Smooth muscle cell (in vitro differentiated cells): ENCODE results near the gene GATAD2B. TPM values are rescaled to one million over a fixed set of nuclear protein-coding genes. Genes with fewer than 3 reads are reported as not detected.

Experiments
- DNase-seq: peaks from one replicate; lab custom pipeline; 2025; ENCODE audit not compliant: unreplicated experiment; lab: John Stamatoyannopoulos, UW
- H2AFZ ChIP-seq: fragments of 200-600 bp; sonication (generic); 2 replicates; pipeline ENCODE4 v1.6.0; 2016; ENCODE audit warnings: antibody characterized with exemption, low read depth, mild to moderate bottlenecking
- H3F3A ChIP-seq: fragments of 200-600 bp; sonication (generic); 2 replicates; pipeline ENCODE4 v1.6.0; 2017; ENCODE audit warnings: antibody characterized with exemption, low read depth
- H3K27ac ChIP-seq: fragments of 200-600 bp; sonication (generic); 2 replicates; pipeline ENCODE4 v1.5.1; 2016; ENCODE audit warnings: low read depth, mild to moderate bottlenecking
- H3K27me3 ChIP-seq: fragments of 200-600 bp; sonication (generic); 2 replicates; pipeline ENCODE4 v1.6.1; 2016; ENCODE audit warnings: low read depth, mild to moderate bottlenecking
- H3K36me3 ChIP-seq: fragments of 200-600 bp; sonication (generic); 2 replicates; pipeline ENCODE4 v1.5.1; 2016; ENCODE audit warnings: low read depth
- H3K4me1 ChIP-seq: fragments of 200-600 bp; sonication (generic); 2 replicates; pipeline ENCODE4 v1.5.1; 2016; ENCODE audit warnings: low read depth
- H3K4me2 ChIP-seq: fragments of 200-600 bp; sonication (generic); 2 replicates; pipeline ENCODE4 v1.6.0; 2016; ENCODE audit warnings: mild to moderate bottlenecking
- H3K4me3 ChIP-seq: fragments of 200-600 bp; sonication (generic); 2 replicates; pipeline ENCODE4 v1.5.1; 2016; ENCODE audit warnings: mild to moderate bottlenecking
- H3K79me2 ChIP-seq: fragments of 200-600 bp; sonication (generic); 2 replicates; pipeline ENCODE4 v1.6.0; 2016; ENCODE audit warnings: low read depth, mild to moderate bottlenecking
- H3K9ac ChIP-seq: fragments of 200-600 bp; sonication (generic); 2 replicates; pipeline ENCODE4 v1.6.0; 2016; ENCODE audit warnings: low read depth
- H3K9me3 ChIP-seq: fragments of 200-600 bp; sonication (generic); replicated peaks from 2 replicates; pipeline ENCODE4 v1.5.1; 2016; ENCODE audit warnings: low read depth
- H4K20me1 ChIP-seq: fragments of 200-600 bp; sonication (generic); 2 replicates; pipeline ENCODE4 v1.6.0; 2016; ENCODE audit warnings: low read depth
- WGBS: methylation state at CpG from one replicate; pipeline ENCODE4 v1.1.7; 2016; ENCODE audit warnings: low lambda C conversion rate; 5-methylcytosine and 5-hydroxymethylcytosine counted together
- polyA plus RNA-seq: library from polyadenylated mRNA; unstranded; fragments of >200 nt; fragmentation: Nextera tagmentation; extraction: Ambion mirVana; gene quantifications from 2 replicates; pipeline ENCODE4 v1.2.1, GENCODE V29; 2016
- total RNA-seq: library from RNA; depleted of rRNA; stranded (reverse); fragments of >200 nt; gene quantifications from 2 replicates; pipeline ENCODE4 v1.2.3, GENCODE V29; 2014
- TF ChIP-seq, protein P1 (sequence below): fragments of 200-600 bp; sonication (generic); IDR thresholded peaks from 2 replicates; pipeline ENCODE4 v1.5.1; 2017; ENCODE audit warnings: borderline replicate concordance, mild to moderate bottlenecking, antibody characterized with exemption; ENCODE audit not compliant: insufficient read depth, poor library complexity, severe bottlenecking

Gene GATAD2B
- total and polyA plus RNA-seq, 2 experiments from 2014 or later: 7.8 to 24.9 TPM

DNA sequence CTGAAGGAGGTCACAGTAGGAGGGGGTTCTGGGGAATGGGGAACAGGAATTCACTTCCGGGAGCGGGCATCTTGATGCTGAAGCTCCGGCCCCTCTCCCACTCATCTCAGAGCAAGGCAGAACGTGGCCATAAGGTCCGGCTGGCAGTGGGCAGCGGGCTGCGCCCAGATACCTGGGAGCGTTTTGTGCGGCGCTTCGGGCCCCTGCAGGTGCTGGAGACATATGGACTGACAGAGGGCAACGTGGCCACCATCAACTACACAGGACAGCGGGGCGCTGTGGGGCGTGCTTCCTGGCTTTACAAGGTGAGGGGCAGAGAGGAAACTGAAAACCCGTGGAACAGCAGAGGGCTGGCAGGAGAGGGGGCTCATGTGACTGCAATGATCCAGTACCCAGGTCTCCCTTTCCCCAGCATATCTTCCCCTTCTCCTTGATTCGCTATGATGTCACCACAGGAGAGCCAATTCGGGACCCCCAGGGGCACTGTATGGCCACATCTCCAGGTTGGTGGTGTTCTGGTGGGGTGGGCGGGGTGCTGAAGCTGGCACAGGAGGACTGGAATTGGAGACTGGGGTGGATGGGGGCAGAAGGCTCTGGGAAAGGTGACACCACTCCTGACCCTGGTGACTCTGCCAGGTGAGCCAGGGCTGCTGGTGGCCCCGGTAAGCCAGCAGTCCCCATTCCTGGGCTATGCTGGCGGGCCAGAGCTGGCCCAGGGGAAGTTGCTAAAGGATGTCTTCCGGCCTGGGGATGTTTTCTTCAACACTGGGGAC lies 144.5 kb downstream of the GATAD2B start:
- no peak overlapping the region for H3K4me2 ChIP-seq
- peaks cover 13% of the 10 kb centered on the region for H3K79me2 ChIP-seq
- H3K9me3 ChIP-seq: no peaks in the 10 kb centered on the region
- peaks cover 14% of the 10 kb centered on the region for H3K4me1 ChIP-seq
- H3K27ac ChIP-seq: no peak overlapping the region
- TF ChIP-seq, protein P1, sequence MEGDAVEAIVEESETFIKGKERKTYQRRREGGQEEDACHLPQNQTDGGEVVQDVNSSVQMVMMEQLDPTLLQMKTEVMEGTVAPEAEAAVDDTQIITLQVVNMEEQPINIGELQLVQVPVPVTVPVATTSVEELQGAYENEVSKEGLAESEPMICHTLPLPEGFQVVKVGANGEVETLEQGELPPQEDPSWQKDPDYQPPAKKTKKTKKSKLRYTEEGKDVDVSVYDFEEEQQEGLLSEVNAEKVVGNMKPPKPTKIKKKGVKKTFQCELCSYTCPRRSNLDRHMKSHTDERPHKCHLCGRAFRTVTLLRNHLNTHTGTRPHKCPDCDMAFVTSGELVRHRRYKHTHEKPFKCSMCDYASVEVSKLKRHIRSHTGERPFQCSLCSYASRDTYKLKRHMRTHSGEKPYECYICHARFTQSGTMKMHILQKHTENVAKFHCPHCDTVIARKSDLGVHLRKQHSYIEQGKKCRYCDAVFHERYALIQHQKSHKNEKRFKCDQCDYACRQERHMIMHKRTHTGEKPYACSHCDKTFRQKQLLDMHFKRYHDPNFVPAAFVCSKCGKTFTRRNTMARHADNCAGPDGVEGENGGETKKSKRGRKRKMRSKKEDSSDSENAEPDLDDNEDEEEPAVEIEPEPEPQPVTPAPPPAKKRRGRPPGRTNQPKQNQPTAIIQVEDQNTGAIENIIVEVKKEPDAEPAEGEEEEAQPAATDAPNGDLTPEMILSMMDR: no peak
- no peak for DNase-seq
- 95% methylated on average over 22 of the region's 22 CpGs for WGBS
- H3F3A ChIP-seq: peaks cover 9% of the 10 kb centered on the region
- no peaks in the 10 kb centered on the region for H3K36me3 ChIP-seq
- no peak overlapping the region for H3K9ac ChIP-seq
- no peak overlapping the region for H3K4me3 ChIP-seq
- no peaks in the 10 kb centered on the region for H4K20me1 ChIP-seq
- no peak overlapping the region for H2AFZ ChIP-seq
- no peaks in the 10 kb centered on the region for H3K27me3 ChIP-seq

DNA sequence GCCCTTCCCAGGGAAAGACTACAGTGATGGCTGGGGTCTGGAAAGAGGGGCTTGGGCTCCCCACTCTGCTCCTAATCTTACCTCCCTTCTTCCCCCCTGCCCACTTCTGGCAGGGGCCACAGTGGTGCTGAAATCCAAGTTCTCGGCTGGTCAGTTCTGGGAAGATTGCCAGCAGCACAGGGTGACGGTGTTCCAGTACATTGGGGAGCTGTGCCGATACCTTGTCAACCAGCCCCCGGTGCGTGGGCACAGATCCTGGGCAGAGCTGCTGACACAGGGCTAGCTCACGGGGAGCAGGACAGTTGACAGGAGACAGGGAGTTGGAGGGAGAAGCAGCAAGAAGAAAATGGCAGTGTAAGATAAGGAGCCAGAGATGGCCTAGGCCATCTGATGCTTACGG lies 145.1 kb downstream of the GATAD2B start:
- Histone ChIP-seq H3K9ac (no peak overlapping the region), H2AFZ (no peak overlapping the region)
- TF ChIP-seq, protein P1: no peak

DNA sequence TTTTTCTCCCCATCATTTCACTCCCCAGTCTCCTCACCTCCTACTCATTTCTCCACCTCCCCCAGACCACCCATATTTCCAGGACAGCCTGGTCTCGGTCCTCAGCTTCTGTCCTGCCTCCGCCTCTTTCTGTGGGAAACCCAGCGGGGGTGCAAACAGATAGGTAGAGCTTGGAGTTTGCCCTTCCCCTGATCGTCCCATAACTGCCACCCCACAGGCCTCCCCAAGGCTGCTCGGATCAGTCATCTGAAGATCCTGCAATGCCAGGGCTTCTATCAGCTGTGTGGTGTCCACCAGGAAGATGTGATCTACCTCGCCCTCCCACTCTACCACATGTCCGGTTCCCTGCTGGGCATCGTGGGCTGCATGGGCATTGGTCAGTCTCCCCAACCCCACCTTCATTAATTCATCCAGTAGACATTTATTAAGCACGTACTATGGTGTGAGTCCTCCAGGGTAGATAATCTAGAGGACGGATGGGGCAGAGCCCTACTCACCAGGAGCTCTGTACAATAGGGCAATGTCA lies 145.9 kb downstream of the GATAD2B start:
- TF ChIP-seq, protein P1: no peak
- Histone ChIP-seq H3K4me3 (no peak overlapping the region), H3K4me2 (peak overlapping the region; percentile 98)

More for the DNA sequence above, 145.1 kb downstream of the GATAD2B start:
- Histone ChIP-seq H3K36me3 (no peaks in the 10 kb centered on the region), H3K27me3 (no peaks in the 10 kb centered on the region), H3F3A (peaks cover 13% of the 10 kb centered on the region), H3K4me1 (peaks cover 10% of the 10 kb centered on the region), H3K27ac (no peak overlapping the region), H4K20me1 (no peaks in the 10 kb centered on the region), H3K4me2 (peak overlapping the region; percentile 98), H3K9me3 (no peaks in the 10 kb centered on the region), H3K4me3 (no peak overlapping the region), H3K79me2 (peaks cover 13% of the 10 kb centered on the region)
- 45% methylated on average over 7 of the region's 7 CpGs for WGBS
- DNase-seq: no peak

More for the DNA sequence above, 145.9 kb downstream of the GATAD2B start:
- Histone ChIP-seq H3K27me3 (no peaks in the 10 kb centered on the region), H4K20me1 (no peaks in the 10 kb centered on the region), H3K36me3 (no peaks in the 10 kb centered on the region), H3K9me3 (no peaks in the 10 kb centered on the region), H3F3A (peaks cover 18% of the 10 kb centered on the region), H3K79me2 (peaks cover 10% of the 10 kb centered on the region), H3K9ac (no peak overlapping the region), H3K27ac (no peak overlapping the region), H2AFZ (no peak overlapping the region), H3K4me1 (peaks cover 10% of the 10 kb centered on the region)
- WGBS: 89% methylated on average over 10 of the region's 10 CpGs
- DNase-seq: no peak
